Hepatocyte (in vitro differentiated cells): ENCODE data around the gene MUC21. TPM values are rescaled to one million over a fixed set of nuclear protein-coding genes. Genes with fewer than 3 reads are reported as not detected.

Source experiments
- DNase-seq: peaks from one replicate; pipeline ENCODE4 v3.0.0-alpha.2; 2016; ENCODE audit warnings: low spot score
- H2AFZ ChIP-seq: fragments of 200-600 bp; sonication (generic); 2 replicates; pipeline ENCODE4 v1.6.0; 2016; ENCODE audit warnings: antibody characterized with exemption, mild to moderate bottlenecking
- H3K27ac ChIP-seq: fragments of 200-600 bp; sonication (generic); 2 replicates; pipeline ENCODE4 v1.5.1; 2016; ENCODE audit warnings: mild to moderate bottlenecking
- H3K27me3 ChIP-seq: fragments of 200-600 bp; sonication (generic); 2 replicates; pipeline ENCODE4 v1.6.1; 2016
- H3K36me3 ChIP-seq: fragments of 200-600 bp; sonication (generic); replicated peaks from 2 replicates; pipeline ENCODE4 v1.5.1; 2016; ENCODE audit warnings: low read depth; ENCODE audit not compliant: insufficient read depth
- H3K4me1 ChIP-seq: fragments of 200-600 bp; sonication (generic); 2 replicates; pipeline ENCODE4 v1.5.1; 2016; ENCODE audit warnings: mild to moderate bottlenecking, moderate library complexity; ENCODE audit not compliant: insufficient read depth
- H3K4me2 ChIP-seq: fragments of 200-600 bp; sonication (generic); 2 replicates; pipeline ENCODE4 v1.6.0; 2016
- H3K4me3 ChIP-seq: fragments of 200-600 bp; sonication (generic); 2 replicates; pipeline ENCODE4 v1.5.1; 2016; ENCODE audit warnings: mild to moderate bottlenecking
- H3K79me2 ChIP-seq: fragments of 200-600 bp; sonication (generic); 2 replicates; pipeline ENCODE4 v1.6.0; 2017; ENCODE audit warnings: mild to moderate bottlenecking
- H3K9me2 ChIP-seq: fragments of 200-600 bp; sonication (generic); replicated peaks from 2 replicates; pipeline ENCODE4 v1.6.0; 2017; ENCODE audit warnings: mild to moderate bottlenecking; ENCODE audit not compliant: insufficient read depth
- H3K9me3 ChIP-seq: fragments of 200-600 bp; sonication (generic); 2 replicates; pipeline ENCODE4 v1.5.1; 2016; ENCODE audit warnings: low read depth, mild to moderate bottlenecking
- H4K20me1 ChIP-seq: fragments of 200-600 bp; sonication (generic); 2 replicates; pipeline ENCODE4 v1.6.0; 2016; ENCODE audit warnings: mild to moderate bottlenecking; ENCODE audit not compliant: insufficient read depth, poor library complexity, severe bottlenecking
- EZH2 ChIP-seq: fragments of 200-600 bp; sonication (generic); IDR thresholded peaks from 2 replicates; pipeline ENCODE4 v1.6.1; 2016; ENCODE audit warnings: antibody characterized with exemption, mild to moderate bottlenecking, borderline replicate concordance
- EZH2phosphoT487 ChIP-seq: fragments of 200-600 bp; sonication (generic); IDR thresholded peaks from one replicate; pipeline ENCODE4 v1.6.1; 2018; ENCODE audit warnings: antibody characterized with exemption, mild to moderate bottlenecking, low read depth, moderate library complexity; ENCODE audit not compliant: unreplicated experiment, severe bottlenecking
- WGBS: methylation state at CpG from one replicate; pipeline ENCODE4 v1.1.6; 2016; ENCODE audit warnings: low lambda C conversion rate; ENCODE audit errors: missing lambda C conversion rate; 5-methylcytosine and 5-hydroxymethylcytosine counted together
- polyA plus RNA-seq: library from polyadenylated mRNA; unstranded; fragments of >200 nt; fragmentation: Nextera tagmentation; extraction: Ambion mirVana; gene quantifications from 2 replicates; pipeline ENCODE4 v1.2.1, GENCODE V29; 2016
- total RNA-seq: library from RNA; depleted of rRNA; stranded (reverse); fragments of >200 nt; gene quantifications from 2 replicates; pipeline ENCODE4 v1.2.3, GENCODE V29; 2014
- TF ChIP-seq, protein P1 (sequence below): fragments of 200-600 bp; sonication (generic); IDR thresholded peaks from 2 replicates; pipeline ENCODE4 v1.5.1; 2016; ENCODE audit warnings: antibody characterized with exemption, mild to moderate bottlenecking; ENCODE audit not compliant: poor library complexity

MUC21 gene
- total and polyA plus RNA-seq, 2 experiments from 2014 or later, result not detected

DNA sequence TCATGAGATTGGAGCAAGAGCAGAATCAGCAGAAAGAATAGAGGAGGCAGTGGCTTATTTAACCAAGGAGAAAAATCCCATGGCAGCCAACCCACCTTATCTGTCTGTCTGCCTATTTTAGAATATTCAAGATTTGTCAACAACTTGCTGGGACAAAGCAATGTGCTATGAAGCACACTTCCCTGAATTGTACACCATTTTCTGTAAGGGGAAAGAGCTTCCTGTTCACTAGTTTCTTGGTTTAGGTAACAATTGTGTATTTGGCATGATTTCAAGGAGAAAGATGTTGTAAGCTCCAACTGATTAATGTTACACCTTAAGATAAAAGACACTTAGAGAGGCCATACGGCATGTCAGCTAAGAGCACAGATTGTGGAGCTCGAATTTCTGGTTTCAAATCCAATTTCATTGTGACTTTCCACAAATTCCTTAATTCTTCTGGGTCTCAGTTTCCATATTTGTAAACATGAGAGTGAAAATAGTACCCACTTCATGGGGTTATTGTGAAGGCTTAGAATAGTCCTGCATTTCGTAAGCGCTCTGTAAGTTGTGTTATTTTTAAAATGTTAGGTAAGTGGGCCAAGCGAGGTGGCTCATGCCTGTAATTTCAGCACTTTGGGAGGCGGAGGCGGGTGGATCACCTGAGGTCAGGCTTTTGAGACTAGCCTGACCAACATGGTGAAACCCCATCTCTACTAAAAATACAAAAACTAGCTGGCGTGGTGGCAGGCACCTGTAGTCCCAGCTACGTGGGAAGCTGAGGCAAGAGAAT is 21.9 kb downstream of the MUC21 start:
- peaks cover 5% of the 10 kb centered on the region for H3K4me1 ChIP-seq
- no peak overlapping the region for H2AFZ ChIP-seq
- no peaks in the 10 kb centered on the region for H4K20me1 ChIP-seq
- DNase-seq, result no peak
- 86% methylated on average over 9 of the region's 9 CpGs for WGBS
- no peaks in the 10 kb centered on the region for H3K36me3 ChIP-seq
- H3K79me2 ChIP-seq, result no peaks in the 10 kb centered on the region
- TF ChIP-seq, protein P1, sequence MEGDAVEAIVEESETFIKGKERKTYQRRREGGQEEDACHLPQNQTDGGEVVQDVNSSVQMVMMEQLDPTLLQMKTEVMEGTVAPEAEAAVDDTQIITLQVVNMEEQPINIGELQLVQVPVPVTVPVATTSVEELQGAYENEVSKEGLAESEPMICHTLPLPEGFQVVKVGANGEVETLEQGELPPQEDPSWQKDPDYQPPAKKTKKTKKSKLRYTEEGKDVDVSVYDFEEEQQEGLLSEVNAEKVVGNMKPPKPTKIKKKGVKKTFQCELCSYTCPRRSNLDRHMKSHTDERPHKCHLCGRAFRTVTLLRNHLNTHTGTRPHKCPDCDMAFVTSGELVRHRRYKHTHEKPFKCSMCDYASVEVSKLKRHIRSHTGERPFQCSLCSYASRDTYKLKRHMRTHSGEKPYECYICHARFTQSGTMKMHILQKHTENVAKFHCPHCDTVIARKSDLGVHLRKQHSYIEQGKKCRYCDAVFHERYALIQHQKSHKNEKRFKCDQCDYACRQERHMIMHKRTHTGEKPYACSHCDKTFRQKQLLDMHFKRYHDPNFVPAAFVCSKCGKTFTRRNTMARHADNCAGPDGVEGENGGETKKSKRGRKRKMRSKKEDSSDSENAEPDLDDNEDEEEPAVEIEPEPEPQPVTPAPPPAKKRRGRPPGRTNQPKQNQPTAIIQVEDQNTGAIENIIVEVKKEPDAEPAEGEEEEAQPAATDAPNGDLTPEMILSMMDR, result no peak
- TF ChIP-seq EZH2phosphoT487 (no peak), EZH2 (no peak)
- no peaks in the 10 kb centered on the region for H3K9me2 ChIP-seq
- H3K27me3 ChIP-seq, result no peaks in the 10 kb centered on the region
- H3K9me3 ChIP-seq, result no peaks in the 10 kb centered on the region
- no peak overlapping the region for H3K4me2 ChIP-seq
- no peak overlapping the region for H3K27ac ChIP-seq
- no peak overlapping the region for H3K4me3 ChIP-seq

DNA sequence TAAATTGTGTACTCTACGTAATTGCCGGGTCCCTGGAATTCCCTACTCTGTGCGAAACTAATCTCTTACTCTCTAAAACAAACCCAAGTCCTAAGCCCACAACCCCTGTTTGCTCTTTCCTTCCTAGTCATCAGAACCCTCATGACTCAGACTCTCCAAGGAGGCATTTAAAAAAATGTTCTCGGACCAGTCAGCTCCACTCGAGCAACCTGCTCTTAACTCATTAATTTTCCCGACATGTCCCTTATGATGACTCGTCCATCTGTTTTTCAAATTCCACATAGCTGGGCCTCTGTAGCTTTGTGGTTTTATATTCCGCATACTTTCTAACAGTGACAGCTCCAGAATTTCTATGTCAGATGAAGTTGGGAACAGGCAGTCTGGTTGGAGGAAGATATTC is 24.2 kb downstream of the MUC21 start:
- Histone ChIP-seq H4K20me1 (no peaks in the 10 kb centered on the region), H2AFZ (no peak overlapping the region), H3K36me3 (no peaks in the 10 kb centered on the region), H3K9me2 (no peaks in the 10 kb centered on the region), H3K4me1 (peaks cover 5% of the 10 kb centered on the region), H3K79me2 (no peaks in the 10 kb centered on the region), H3K9me3 (no peaks in the 10 kb centered on the region), H3K4me3 (no peak overlapping the region), H3K27me3 (no peaks in the 10 kb centered on the region), H3K4me2 (peak overlapping the region; percentile 18), H3K27ac (peak overlapping the region; percentile 60)
- peak; percentile 77 for DNase-seq
- WGBS, result 39% methylated on average over 8 of the region's 8 CpGs
- TF ChIP-seq EZH2, result no peak
- TF ChIP-seq EZH2phosphoT487, result no peak
- TF ChIP-seq, protein P1, result no peak

DNA sequence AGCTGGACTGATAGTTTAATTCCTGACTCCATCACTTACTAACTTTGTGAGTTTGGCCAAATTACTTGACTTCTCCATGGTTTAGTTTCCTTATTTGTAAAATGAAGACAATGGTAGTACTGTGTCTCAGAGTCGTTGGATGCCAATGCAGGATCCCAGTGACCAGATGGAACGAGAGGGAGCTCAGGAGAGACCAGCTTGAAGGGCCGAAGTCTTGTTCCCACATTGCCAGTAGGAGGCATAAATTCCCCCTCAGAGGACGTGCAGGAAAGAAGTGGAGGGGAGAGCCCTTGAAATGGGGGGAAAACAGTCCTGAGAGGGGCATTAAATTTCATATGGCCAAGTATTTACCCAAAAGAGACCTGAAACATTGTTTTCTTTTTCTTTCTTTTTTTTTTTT is 24.6 kb downstream of the MUC21 start:
- no peaks in the 10 kb centered on the region for H3K27me3 ChIP-seq
- TF ChIP-seq EZH2, result no peak
- no peak for TF ChIP-seq EZH2phosphoT487
- TF ChIP-seq, protein P1, result no peak
- H4K20me1 ChIP-seq, result no peaks in the 10 kb centered on the region
- no peak overlapping the region for H3K4me3 ChIP-seq
- H3K79me2 ChIP-seq, result no peaks in the 10 kb centered on the region
- H3K4me1 ChIP-seq, result peaks cover 5% of the 10 kb centered on the region
- DNase-seq, result no peak
- no peaks in the 10 kb centered on the region for H3K9me3 ChIP-seq
- no peaks in the 10 kb centered on the region for H3K9me2 ChIP-seq
- peak overlapping the region; percentile 60 for H3K27ac ChIP-seq
- 69% methylated on average over 4 of the region's 4 CpGs for WGBS
- peak overlapping the region; percentile 18 for H3K4me2 ChIP-seq
- H2AFZ ChIP-seq, result no peak overlapping the region
- no peaks in the 10 kb centered on the region for H3K36me3 ChIP-seq
